Measurements from ENCODE around the gene MTTP. TPM values are rescaled to one million over a fixed set of nuclear protein-coding genes. Genes with fewer than 3 reads are reported as not detected.

The MTTP gene
- total and polyA plus RNA-seq, 2 donors (not counting 1 experiment from before 2014, with no cell fraction given) = 0.03 TPM; not detected in 1

- Histone ChIP-seq H3K4me2 (replicated peaks; ENCODE audit: low read depth, low read length, poor library complexity, severe bottlenecking) (no peak overlapping the region), H4K20me1 (ENCODE audit: control insufficient read depth, insufficient read depth, low read length, poor library complexity, severe bottlenecking) (no peaks in the 10 kb centered on the region), H3K27me3 (replicated peaks in 1 of 4; ENCODE audit: control extremely low read depth in 1 of 4, control insufficient read depth in 3 of 4, insufficient read depth in 4 of 4, low read length in 3 of 4) (peaks cover 0 to 3% (median 0%) of the 10 kb centered on the region in 4 experiments), H3K36me3 (replicated peaks in 1 of 2; ENCODE audit: control extremely low read depth in 1 of 2, control insufficient read depth in 1 of 2, extremely low read depth in 1 of 2, insufficient read depth in 2 of 2, low read length in 1 of 2) (no peaks in the 10 kb centered on the region), H3K4me1 (ENCODE audit: control insufficient read depth in 2 of 2, insufficient read depth in 2 of 2, low read length in 2 of 2) (no peaks in the 10 kb centered on the region), H3K27ac (ENCODE audit: low read length in 2 of 2) (no peak overlapping the region), H3K9me3 (ENCODE audit: control extremely low read depth in 1 of 3, control insufficient read depth in 2 of 3, insufficient read depth in 1 of 3, low read length in 2 of 3) (no peaks in the 10 kb centered on the region), H3K9ac (ENCODE audit: low read length) (no peak overlapping the region), H3K79me2 (ENCODE audit: control insufficient read depth, insufficient read depth, low read length) (no peaks in the 10 kb centered on the region), H3K4me3 (ENCODE audit: control extremely low read depth in 1 of 5, extremely low read depth in 1 of 5, insufficient read depth in 1 of 5, low read depth in 2 of 5, low read length in 4 of 5) (no peak overlapping the region), H2AFZ (ENCODE audit: insufficient read depth, low read depth, low read length, poor library complexity, severe bottlenecking) (no peak overlapping the region)
- ATAC-seq (ENCODE audit: low read depth) (no peak), DNase-seq (no peak)
- intact Hi-C loops (cut with micrococcal nuclease) = no loop called here
- CTCF ChIA-PET = interaction anchor here (0.7 kb wide), 1 partner anchor 226 kb away, joined by 3 read pairs; no protein-coding TSS in a partner anchor
- Mint-ChIP-seq H3K27me3 (peaks cover 6% of the 10 kb centered on the region), H3K27ac (no peak overlapping the region), H3K9me3 (ENCODE audit: insufficient read depth) (no peaks in the 10 kb centered on the region), H3K4me1 (no peaks in the 10 kb centered on the region), H3K4me3 (no peak overlapping the region)
- WGBS (ENCODE audit: insufficient coverage) = no CpG with 5 or more reads among the region's 4 CpGs
- POLR2A ChIA-PET = no interaction called here
- TF ChIP-seq, protein P1, sequence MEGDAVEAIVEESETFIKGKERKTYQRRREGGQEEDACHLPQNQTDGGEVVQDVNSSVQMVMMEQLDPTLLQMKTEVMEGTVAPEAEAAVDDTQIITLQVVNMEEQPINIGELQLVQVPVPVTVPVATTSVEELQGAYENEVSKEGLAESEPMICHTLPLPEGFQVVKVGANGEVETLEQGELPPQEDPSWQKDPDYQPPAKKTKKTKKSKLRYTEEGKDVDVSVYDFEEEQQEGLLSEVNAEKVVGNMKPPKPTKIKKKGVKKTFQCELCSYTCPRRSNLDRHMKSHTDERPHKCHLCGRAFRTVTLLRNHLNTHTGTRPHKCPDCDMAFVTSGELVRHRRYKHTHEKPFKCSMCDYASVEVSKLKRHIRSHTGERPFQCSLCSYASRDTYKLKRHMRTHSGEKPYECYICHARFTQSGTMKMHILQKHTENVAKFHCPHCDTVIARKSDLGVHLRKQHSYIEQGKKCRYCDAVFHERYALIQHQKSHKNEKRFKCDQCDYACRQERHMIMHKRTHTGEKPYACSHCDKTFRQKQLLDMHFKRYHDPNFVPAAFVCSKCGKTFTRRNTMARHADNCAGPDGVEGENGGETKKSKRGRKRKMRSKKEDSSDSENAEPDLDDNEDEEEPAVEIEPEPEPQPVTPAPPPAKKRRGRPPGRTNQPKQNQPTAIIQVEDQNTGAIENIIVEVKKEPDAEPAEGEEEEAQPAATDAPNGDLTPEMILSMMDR (IDR thresholded peaks at IDR 0.05) = no peak
- TF ChIP-seq EZH2 (IDR thresholded peaks at IDR 0.05; ENCODE audit: borderline replicate concordance, insufficient read depth, low read depth, low read length, poor library complexity, severe bottlenecking) = no peak
Measured at GRCh38 chr4:99624141-99624719, 49.6 kb downstream of the MTTP start.

DNA sequence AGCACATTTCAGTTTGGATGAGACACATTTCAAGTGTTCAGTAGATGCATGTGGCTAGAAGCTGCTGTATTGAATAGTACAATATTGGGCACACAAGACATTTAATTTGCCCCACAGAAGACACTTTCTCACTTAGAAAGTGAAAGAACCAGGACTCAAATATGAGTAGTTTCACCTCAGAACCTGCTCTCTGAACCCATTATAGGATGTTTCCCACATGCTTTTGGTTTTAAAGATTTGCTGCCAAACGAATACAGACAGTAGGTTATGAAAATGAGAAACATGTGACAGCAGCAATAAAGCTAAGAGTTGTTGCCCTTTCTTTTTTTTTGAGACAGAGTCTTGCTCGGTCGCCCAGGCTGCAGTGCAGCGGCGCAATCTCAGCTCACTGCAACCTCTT lies 50.7 kb downstream of the MTTP start:
- no peak overlapping the region for H3K4me2 ChIP-seq (replicated peaks; ENCODE audit: low read depth, low read length, poor library complexity, severe bottlenecking)
- H3K9ac ChIP-seq (ENCODE audit: low read length) = no peak overlapping the region
- no peaks in the 10 kb centered on the region for H3K36me3 ChIP-seq (replicated peaks in 1 of 2; ENCODE audit: control extremely low read depth in 1 of 2, control insufficient read depth in 1 of 2, extremely low read depth in 1 of 2, insufficient read depth in 2 of 2, low read length in 1 of 2)
- H3K4me3 ChIP-seq (ENCODE audit: control extremely low read depth in 1 of 5, extremely low read depth in 1 of 5, insufficient read depth in 1 of 5, low read depth in 2 of 5, low read length in 4 of 5) = no peak overlapping the region
- ChIA-PET CTCF (interaction anchor here (0.6 kb wide), 1 partner anchor 10 kb away, joined by 3 read pairs; no protein-coding TSS in a partner anchor), POLR2A (no interaction called here)
- H4K20me1 ChIP-seq (ENCODE audit: control insufficient read depth, insufficient read depth, low read length, poor library complexity, severe bottlenecking) = no peaks in the 10 kb centered on the region
- TF ChIP-seq, protein P1 (IDR thresholded peaks at IDR 0.05) = no peak
- TF ChIP-seq EZH2 (IDR thresholded peaks at IDR 0.05; ENCODE audit: borderline replicate concordance, insufficient read depth, low read depth, low read length, poor library complexity, severe bottlenecking) = no peak
- Mint-ChIP-seq H3K27ac (no peak overlapping the region), H3K9me3 (ENCODE audit: insufficient read depth) (no peaks in the 10 kb centered on the region), H3K27me3 (peaks cover 9% of the 10 kb centered on the region), H3K4me1 (no peaks in the 10 kb centered on the region), H3K4me3 (no peak overlapping the region)
- no peak overlapping the region for H2AFZ ChIP-seq (ENCODE audit: insufficient read depth, low read depth, low read length, poor library complexity, severe bottlenecking)
- no CpG with 5 or more reads among the region's 5 CpGs for WGBS (ENCODE audit: insufficient coverage)
- peaks cover 0 to 3% (median 0%) of the 10 kb centered on the region in 4 experiments for H3K27me3 ChIP-seq (replicated peaks in 1 of 4; ENCODE audit: control extremely low read depth in 1 of 4, control insufficient read depth in 3 of 4, insufficient read depth in 4 of 4, low read length in 3 of 4)
- intact Hi-C loops (cut with micrococcal nuclease) = no loop called here
- DNase-seq (no peak), ATAC-seq (ENCODE audit: low read depth) (no peak)
- H3K4me1 ChIP-seq (ENCODE audit: control insufficient read depth in 2 of 2, insufficient read depth in 2 of 2, low read length in 2 of 2) = no peaks in the 10 kb centered on the region
- H3K79me2 ChIP-seq (ENCODE audit: control insufficient read depth, insufficient read depth, low read length) = no peaks in the 10 kb centered on the region
- no peaks in the 10 kb centered on the region for H3K9me3 ChIP-seq (ENCODE audit: control extremely low read depth in 1 of 3, control insufficient read depth in 2 of 3, insufficient read depth in 1 of 3, low read length in 2 of 3)
- no peak overlapping the region for H3K27ac ChIP-seq (ENCODE audit: low read length in 2 of 2)
